Heart left ventricle (tissue), 13 donors: ENCODE measurements around the gene WRAP73.

ENCODE experiments used
- POLR2A ChIP-seq, 2 donors: fragments of 450-650 bp; IDR thresholded peaks; one replicate each; pipeline ENCODE4 v1.6.1; 2017; ENCODE audit warnings: antibody characterized with exemption in 2 of 2, mild to moderate bottlenecking in 2 of 2, moderate library complexity in 2 of 2
- TF ChIP-seq, protein P1 (sequence below), 12 donors: fragments of 200-600 bp; sonication (generic) in 4 of 12; IDR thresholded peaks; one replicate each; pipeline versions ENCODE4 v1.5.0 to v1.8.0; 2018 to 2022; ENCODE audit warnings: antibody characterized with exemption in 12 of 12, mild to moderate bottlenecking in 5 of 12
- donor health status: ischemic (EF 13 %, LVEDD 7.1; RV severe dilation, severe dysfunction).
- donor health status: DM: no; HTN: yes; CAD: no.
- donor health status: DM: no; HTN: no; CAD: no.
- donor health status: ischemic (EF 25% LVEDD 6.9; RV normal size, moderate dysfunction).
- donor health status: ischemic (EF 25% LVEDD 5.7; RV mildly dilated, moderate dysfunction).
- donor health status: ischemic (EF 35%, LVEDD 5.7; RV mildly dilated, moderate dysfunction).
- donor health status: nonischemic (EF 11% LVEDD 7.7; RV severe dilation, severe dysfunction).
- donor health status: DM: yes; HTN: yes; CAD: no.
- donor health status: PGD.
- donor health status: ischemic (EF 29% LVEDD 5.4; RV normal size, mild dysfunction).
- donor health status: nonischemic (EF 23%, LVEDD 6.1; RV moderate dilation, normal function).

DNA sequence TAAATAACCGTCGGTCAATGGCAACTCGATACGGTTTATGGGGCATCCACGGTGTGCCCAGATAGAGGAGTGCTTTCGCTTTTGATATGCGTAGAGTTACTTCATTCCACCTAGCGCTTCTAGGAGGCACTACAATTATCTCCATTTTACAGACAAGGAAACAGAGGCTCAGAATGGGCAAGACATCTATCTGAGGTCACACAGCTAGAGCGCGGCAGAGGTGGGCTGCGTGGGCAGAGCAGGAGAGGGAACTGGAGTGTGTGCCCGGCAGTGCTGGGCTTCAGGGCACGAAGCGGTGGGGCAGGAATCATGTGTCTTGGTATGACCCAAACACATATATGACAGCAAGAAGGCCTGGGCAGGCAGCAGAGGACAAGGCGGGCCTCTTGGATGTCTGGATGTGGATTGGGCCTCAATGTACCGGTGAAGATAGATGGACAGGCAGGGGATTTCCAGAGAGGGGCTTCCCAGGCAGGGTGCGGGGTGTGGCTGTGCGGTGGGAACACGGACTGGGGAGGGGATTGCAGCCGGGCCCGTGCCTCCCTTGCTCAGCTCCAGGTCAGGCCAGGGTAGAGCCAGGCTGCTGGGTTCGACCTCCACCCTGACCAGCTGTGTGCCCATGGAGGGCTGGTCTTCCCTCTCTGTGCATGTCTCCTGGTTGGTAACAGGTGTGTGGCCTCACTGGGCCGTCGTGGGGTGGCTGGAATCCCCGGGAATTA, 23.6 kb upstream of the WRAP73 start:
- no peak for TF ChIP-seq POLR2A (IDR thresholded peaks at IDR 0.05)
- TF ChIP-seq, protein P1, sequence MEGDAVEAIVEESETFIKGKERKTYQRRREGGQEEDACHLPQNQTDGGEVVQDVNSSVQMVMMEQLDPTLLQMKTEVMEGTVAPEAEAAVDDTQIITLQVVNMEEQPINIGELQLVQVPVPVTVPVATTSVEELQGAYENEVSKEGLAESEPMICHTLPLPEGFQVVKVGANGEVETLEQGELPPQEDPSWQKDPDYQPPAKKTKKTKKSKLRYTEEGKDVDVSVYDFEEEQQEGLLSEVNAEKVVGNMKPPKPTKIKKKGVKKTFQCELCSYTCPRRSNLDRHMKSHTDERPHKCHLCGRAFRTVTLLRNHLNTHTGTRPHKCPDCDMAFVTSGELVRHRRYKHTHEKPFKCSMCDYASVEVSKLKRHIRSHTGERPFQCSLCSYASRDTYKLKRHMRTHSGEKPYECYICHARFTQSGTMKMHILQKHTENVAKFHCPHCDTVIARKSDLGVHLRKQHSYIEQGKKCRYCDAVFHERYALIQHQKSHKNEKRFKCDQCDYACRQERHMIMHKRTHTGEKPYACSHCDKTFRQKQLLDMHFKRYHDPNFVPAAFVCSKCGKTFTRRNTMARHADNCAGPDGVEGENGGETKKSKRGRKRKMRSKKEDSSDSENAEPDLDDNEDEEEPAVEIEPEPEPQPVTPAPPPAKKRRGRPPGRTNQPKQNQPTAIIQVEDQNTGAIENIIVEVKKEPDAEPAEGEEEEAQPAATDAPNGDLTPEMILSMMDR (IDR thresholded peaks at IDR 0.05) = no peak
